Body of pancreas (tissue), 4 donors: ENCODE results near the gene SEMA3G. TPM values are rescaled to one million over a fixed set of nuclear protein-coding genes. Genes with fewer than 3 reads are reported as not detected.

ENCODE experiments used
- ATAC-seq: fragments of 150-250 bp; one replicate; pipeline ENCODE4 v1.9.1; 2016
- DNase-seq, 4 donors: peaks; one replicate each; pipeline ENCODE4 v3.0.0-alpha.2; 2019
- H3K27ac ChIP-seq, 4 donors: fragments of 200-600 bp; sonication (generic); 1 replicate in 3 of 4; 2 replicates in 1 of 4; pipeline versions ENCODE4 v1.5.1 to v1.6.1; 2016 to 2019; ENCODE audit warnings: mild to moderate bottlenecking in 1 of 4, mixed read lengths in 1 of 4, moderate library complexity in 1 of 4
- H3K27me3 ChIP-seq, 2 donors: fragments of 200-600 bp; sonication (generic); one replicate each; pipeline ENCODE4 v1.6.0; 2016; ENCODE audit warnings: mild to moderate bottlenecking in 1 of 2
- H3K36me3 ChIP-seq, 2 donors: fragments of 200-600 bp; sonication (generic); replicated peaks in 1 of 2; 2 replicates each; pipeline ENCODE4 v1.5.1; 2016; ENCODE audit warnings: low read depth in 2 of 2; ENCODE audit not compliant: insufficient read depth in 1 of 2
- H3K4me1 ChIP-seq: fragments of 200-600 bp; sonication (generic); one replicate; pipeline ENCODE4 v1.6.0; 2016
- H3K4me3 ChIP-seq, 2 donors: fragments of 200-600 bp; sonication (generic); 1 replicate in 1 of 2; 2 replicates in 1 of 2; pipeline ENCODE4 v1.5.1; 2016 to 2019
- H3K9me3 ChIP-seq, 3 donors: fragments of 200-600 bp; sonication (generic); 1 replicate in 2 of 3; 2 replicates in 1 of 3; pipeline ENCODE4 v1.5.1; 2016
- CTCF ChIP-seq, 7 experiments: fragments of 450-650 bp in 4 of 7; fragments of 200-600 bp in 3 of 7; sonication (generic) in 3 of 7; IDR thresholded peaks; one replicate each; pipeline ENCODE4 v1.5.1; 2016 to 2019; ENCODE audit warnings: antibody characterized with exemption in 7 of 7
- POLR2A ChIP-seq, 3 donors: fragments of 450-650 bp; IDR thresholded peaks; one replicate each; pipeline ENCODE4 v1.6.1; 2016; ENCODE audit warnings: antibody characterized with exemption in 3 of 3, mild to moderate bottlenecking in 2 of 3
- WGBS, 2 donors: methylation state at CpG; one replicate each; pipeline ENCODE4 v1.1.5; 2017; 5-methylcytosine and 5-hydroxymethylcytosine counted together
- intact Hi-C: fragments of 100-400 bp; cut with DNase I; formaldehyde crosslinking; loops from one replicate; pipeline ENCODE4 v1.15.1; 2023
- total RNA-seq, 2 donors: library from RNA; depleted of rRNA; stranded (reverse); fragments of >200 nt; gene quantifications; one replicate each; pipeline ENCODE4 v1.1.0, GENCODE V29; 2016

SEMA3G gene
- total RNA-seq, 2 donors from 2014 or later: 3.9 to 13.2 TPM

GRCh38 chr3:52399593-52399992 lies 45.3 kb downstream of the SEMA3G start:
- TF ChIP-seq POLR2A (IDR thresholded peaks at IDR 0.05): no peak
- TF ChIP-seq CTCF (IDR thresholded peaks at IDR 0.05): no peak
- Histone ChIP-seq H3K4me1 (peaks cover 11% of the 10 kb centered on the region), H3K4me3 (no peak overlapping the region), H3K27me3 (no peaks in the 10 kb centered on the region), H3K9me3 (no peaks in the 10 kb centered on the region), H3K27ac (no peak overlapping the region), H3K36me3 (peaks cover under 1 to 14% of the 10 kb centered on the region in 2 donors)
- 87% methylated on average over 6 of the region's 6 CpGs; no CpG with 5 or more reads in 1 of the 2 donors for WGBS, 2 donors
- no peak for ATAC-seq
- DNase-seq: no peak
- intact Hi-C loops: no loop called here

GRCh38 chr3:52399131-52399530 lies 45.8 kb downstream of the SEMA3G start:
- peaks cover 0 to 14% of the 10 kb centered on the region in 2 donors for H3K36me3 ChIP-seq
- H3K9me3 ChIP-seq: no peaks in the 10 kb centered on the region
- peaks cover 11% of the 10 kb centered on the region for H3K4me1 ChIP-seq
- intact Hi-C loops: no loop called here
- no peak for DNase-seq
- 87 to 93% methylated on average over 4 of the region's 4 CpGs for WGBS, 2 donors
- no peaks in the 10 kb centered on the region for H3K27me3 ChIP-seq
- TF ChIP-seq CTCF (IDR thresholded peaks at IDR 0.05) (no peak), POLR2A (IDR thresholded peaks at IDR 0.05) (no peak)
- no peak for ATAC-seq
- no peak overlapping the region for H3K27ac ChIP-seq
- no peak overlapping the region for H3K4me3 ChIP-seq

- TF ChIP-seq CTCF (IDR thresholded peaks at IDR 0.05) (no peak), POLR2A (IDR thresholded peaks at IDR 0.05) (no peak)
- intact Hi-C loops: no loop called here
- Histone ChIP-seq H3K4me3 (no peak overlapping the region), H3K27ac (no peak overlapping the region), H3K4me1 (peaks cover 11% of the 10 kb centered on the region), H3K36me3 (peaks cover 0 to 14% of the 10 kb centered on the region in 2 donors), H3K27me3 (no peaks in the 10 kb centered on the region), H3K9me3 (no peaks in the 10 kb centered on the region)
- ATAC-seq (no peak), DNase-seq (no peak)
- 63 to 72% methylated on average over 5 of the region's 5 CpGs for WGBS, 2 donors
These were observed 46.2 kb downstream of the SEMA3G start for GRCh38 chr3:52398670-52399081.

- intact Hi-C loops: no loop called here
- Histone ChIP-seq H3K27me3 (no peaks in the 10 kb centered on the region), H3K4me1 (peaks cover 11% of the 10 kb centered on the region), H3K4me3 (no peak overlapping the region), H3K27ac (no peak overlapping the region), H3K9me3 (no peaks in the 10 kb centered on the region), H3K36me3 (peaks cover 0 to 12% of the 10 kb centered on the region in 2 donors)
- 88 to 92% methylated on average over 13 of the region's 13 CpGs for WGBS, 2 donors
- TF ChIP-seq CTCF (IDR thresholded peaks at IDR 0.05): no peak
- no peak for TF ChIP-seq POLR2A (IDR thresholded peaks at IDR 0.05)
- no peak for DNase-seq
- no peak for ATAC-seq
These were observed 47.1 kb downstream of the SEMA3G start for GRCh38 chr3:52397676-52398399.
